Liver (tissue), 9 donors: ENCODE results near the gene MYBPHL. TPM values are rescaled to one million over a fixed set of nuclear protein-coding genes. Genes with fewer than 3 reads are reported as not detected.

ENCODE experiments used
- DNase-seq: peaks from one replicate; pipeline ENCODE4 v3.0.0-alpha.2; 2017; ENCODE audit warnings: low spot score
- H3K27ac ChIP-seq, 2 donors: one replicate each; pipeline ENCODE4 v1.7.0; 2013; ENCODE audit warnings: inconsistent platforms in 2 of 2, low read length in 2 of 2, control low read depth in 1 of 2, low read depth in 1 of 2, mild to moderate bottlenecking in 1 of 2
- H3K27me3 ChIP-seq, 4 donors: one replicate each; pipeline versions ENCODE4 v1.6.1 to v1.7.0; 2013; ENCODE audit warnings: low read length in 3 of 4, inconsistent platforms in 1 of 4, mild to moderate bottlenecking in 1 of 4, moderate library complexity in 1 of 4; ENCODE audit not compliant: control insufficient read depth in 4 of 4, insufficient read depth in 4 of 4
- H3K36me3 ChIP-seq, 4 donors: one replicate each; pipeline versions ENCODE4 v1.6.1 to v1.7.0; 2013; ENCODE audit warnings: low read length in 3 of 4, mild to moderate bottlenecking in 3 of 4, low read depth in 1 of 4, moderate library complexity in 1 of 4; ENCODE audit not compliant: control insufficient read depth in 4 of 4, insufficient read depth in 3 of 4
- H3K4me1 ChIP-seq, 4 donors: one replicate each; pipeline versions ENCODE4 v1.6.1 to v1.7.0; 2013; ENCODE audit warnings: low read length in 3 of 4, mild to moderate bottlenecking in 3 of 4, moderate library complexity in 1 of 4; ENCODE audit not compliant: control insufficient read depth in 4 of 4, insufficient read depth in 4 of 4
- H3K4me3 ChIP-seq, 3 donors: one replicate each; pipeline versions ENCODE4 v1.6.1 to v1.7.0; 2013; ENCODE audit warnings: low read length in 3 of 3, control low read depth in 1 of 3, low read depth in 1 of 3, mild to moderate bottlenecking in 1 of 3
- H3K9ac ChIP-seq, 2 donors: one replicate each; pipeline ENCODE4 v1.7.0; 2013; ENCODE audit warnings: low read length in 2 of 2, mild to moderate bottlenecking in 2 of 2, moderate library complexity in 2 of 2, control low read depth in 1 of 2, low read depth in 1 of 2
- H3K9me3 ChIP-seq, 4 donors: one replicate each; pipeline versions ENCODE4 v1.6.1 to v1.7.0; 2013; ENCODE audit warnings: low read length in 3 of 4; ENCODE audit not compliant: control insufficient read depth in 4 of 4
- ATF3 ChIP-seq: IDR thresholded peaks from 2 replicates; pipeline ENCODE4 v1.6.1; 2016; ENCODE audit warnings: antibody characterized with exemption
- CTCF ChIP-seq: fragments of 150-350 bp; IDR thresholded peaks from 2 replicates; pipeline ENCODE4 v1.5.1; 2017; ENCODE audit warnings: improper control_type of control experiment, low read depth, low read length; ENCODE audit not compliant: missing input control
- EGR1 ChIP-seq, 2 donors: IDR thresholded peaks; 2 replicates each; pipeline ENCODE4 v1.6.1; 2016 to 2018; ENCODE audit warnings: antibody characterized with exemption in 2 of 2, low read depth in 2 of 2
- FOXA1 ChIP-seq: IDR thresholded peaks from 2 replicates; pipeline ENCODE4 v1.6.1; 2016; ENCODE audit warnings: antibody characterized with exemption
- FOXA2 ChIP-seq: IDR thresholded peaks from 2 replicates; pipeline ENCODE4 v1.6.1; 2016; ENCODE audit warnings: antibody characterized with exemption
- HNF4A ChIP-seq, 2 donors: conservative IDR thresholded peaks; 2 replicates each; pipeline ENCODE4 v1.6.1; 2016; ENCODE audit warnings: antibody characterized with exemption in 2 of 2, mild to moderate bottlenecking in 2 of 2
- HNF4G ChIP-seq: IDR thresholded peaks from 2 replicates; pipeline ENCODE4 v1.6.1; 2016; ENCODE audit warnings: antibody characterized with exemption
- JUND ChIP-seq, 2 donors: IDR thresholded peaks; 2 replicates each; pipeline ENCODE4 v1.6.1; 2016; ENCODE audit warnings: antibody characterized with exemption in 2 of 2
- RAD21 ChIP-seq, 2 donors: IDR thresholded peaks; 2 replicates each; pipeline ENCODE4 v1.6.1; 2016; ENCODE audit warnings: antibody characterized with exemption in 2 of 2, mild to moderate bottlenecking in 2 of 2
- REST ChIP-seq: IDR thresholded peaks from 2 replicates; pipeline ENCODE4 v1.6.1; 2016; ENCODE audit warnings: antibody characterized with exemption, mild to moderate bottlenecking
- RXRA ChIP-seq, 2 donors: IDR thresholded peaks; 2 replicates each; pipeline ENCODE4 v1.6.1; 2017 to 2018; ENCODE audit warnings: antibody characterized with exemption in 2 of 2, mild to moderate bottlenecking in 1 of 2
- SP1 ChIP-seq: IDR thresholded peaks from 2 replicates; pipeline ENCODE4 v1.6.1; 2018; ENCODE audit warnings: antibody characterized with exemption, mild to moderate bottlenecking
- TAF1 ChIP-seq: conservative IDR thresholded peaks from 2 replicates; pipeline ENCODE4 v1.6.1; 2016; ENCODE audit warnings: antibody characterized with exemption, mild to moderate bottlenecking
- YY1 ChIP-seq: IDR thresholded peaks from 2 replicates; pipeline ENCODE4 v1.6.1; 2016; ENCODE audit warnings: antibody characterized with exemption, mild to moderate bottlenecking
- WGBS: extraction: QIAGEN DNeasy Blood & Tissue Kit; methylation state at CpG from one replicate; pipeline ENCODE4 v1.1.7; 2013; 5-methylcytosine and 5-hydroxymethylcytosine counted together
- polyA plus RNA-seq, 2 donors: library from polyadenylated mRNA; stranded (reverse) in 1 of 2; unstranded in 1 of 2; fragments of 200-250 nt in 1 of 2; fragments of >200 nt in 1 of 2; fragmentation: Nextera tagmentation in 1 of 2; extraction: Ambion mirVana in 1 of 2; gene quantifications; one replicate each; pipeline versions ENCODE4 v1.2.1 to v1.2.3, GENCODE V29; 2013 to 2015
- total RNA-seq, 2 donors: library from RNA; depleted of rRNA; stranded (reverse); fragments of >200 nt; gene quantifications; one replicate each; pipeline ENCODE4 v1.2.3, GENCODE V29; 2014
- TF ChIP-seq, protein P1 (sequence below): IDR thresholded peaks from 2 replicates; pipeline ENCODE4 v1.6.1; 2016; ENCODE audit warnings: antibody characterized with exemption
- TF ChIP-seq, protein P2 (sequence below): IDR thresholded peaks from 2 replicates; pipeline ENCODE4 v1.6.1; 2016; ENCODE audit warnings: antibody characterized with exemption
- donor health status: healthy.
- donor health status: healthy.
- donor health status: healthy.
- donor health status: healthy.
- donor health status: healthy.

The MYBPHL gene
- total and polyA plus RNA-seq, 4 donors, result not detected

- TF ChIP-seq JUND (IDR thresholded peaks at IDR 0.05) (no peak), FOXA1 (no peak), RXRA (IDR thresholded peaks at IDR 0.05) (no peak), TAF1 (no peak)
- no peak overlapping the region for H3K4me3 ChIP-seq
- no peak overlapping the region for H3K27ac ChIP-seq
- WGBS, result 71% methylated on average over 12 of the region's 12 CpGs
- DNase-seq, result no peak
- no peaks in the 10 kb centered on the region for H3K27me3 ChIP-seq
- no peaks in the 10 kb centered on the region for H3K4me1 ChIP-seq
- H3K9me3 ChIP-seq, result no peaks in the 10 kb centered on the region
- H3K9ac ChIP-seq, result no peak overlapping the region
- no peaks in the 10 kb centered on the region for H3K36me3 ChIP-seq
Measured at GRCh38 chr1:109263234-109263596, 43.6 kb downstream of the MYBPHL start.

DNA sequence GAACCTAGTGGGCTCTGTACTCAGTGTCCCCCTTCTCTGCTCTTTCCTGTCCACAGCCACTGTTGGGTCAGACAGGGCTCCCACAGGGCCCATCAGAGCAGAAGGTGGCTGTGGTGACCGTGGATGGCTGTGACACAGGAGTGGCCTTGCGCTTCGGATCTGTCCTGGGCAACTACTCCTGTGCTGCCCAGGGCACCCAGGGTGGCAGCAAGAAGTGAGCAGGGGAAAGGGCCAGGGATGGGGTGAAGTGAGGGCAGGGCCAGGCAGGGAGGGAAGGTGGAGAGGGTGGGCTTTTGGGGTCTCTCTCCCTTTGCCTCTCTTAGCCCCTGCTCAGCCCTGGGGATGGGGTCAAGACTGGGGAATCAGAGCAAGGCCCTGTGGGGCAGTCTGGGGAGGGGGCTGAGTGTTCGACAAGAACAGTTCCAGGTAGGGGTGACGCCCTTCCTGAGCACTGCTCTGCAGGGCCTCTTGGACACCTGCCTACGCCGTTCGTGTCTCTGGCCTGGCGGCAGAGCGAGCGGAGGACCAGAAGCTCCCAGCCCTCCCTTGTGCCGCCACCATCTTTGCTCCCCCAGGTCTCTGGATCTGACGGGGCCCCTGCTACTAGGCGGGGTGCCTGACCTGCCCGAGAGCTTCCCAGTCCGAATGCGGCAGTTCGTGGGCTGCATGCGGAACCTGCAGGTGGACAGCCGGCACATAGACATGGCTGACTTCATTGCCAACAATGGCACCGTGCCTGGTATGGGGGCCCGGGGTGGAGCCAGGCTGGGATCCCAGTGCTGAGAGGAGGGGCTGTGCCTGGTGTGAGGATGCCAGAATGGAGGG lies 44.4 kb downstream of the MYBPHL start:
- H3K27ac ChIP-seq, result no peak overlapping the region
- TF ChIP-seq RXRA (IDR thresholded peaks at IDR 0.05) (no peak), ATF3 (no peak), RAD21 (IDR thresholded peaks at IDR 0.05) (no peak), YY1 (no peak), REST (no peak)
- no peak overlapping the region for H3K9ac ChIP-seq
- H3K9me3 ChIP-seq, result no peaks in the 10 kb centered on the region
- no peaks in the 10 kb centered on the region for H3K27me3 ChIP-seq
- no peak overlapping the region for H3K4me3 ChIP-seq
- WGBS, result 90% methylated on average over 22 of the region's 22 CpGs
- DNase-seq, result no peak
- H3K36me3 ChIP-seq, result no peaks in the 10 kb centered on the region
- H3K4me1 ChIP-seq, result no peaks in the 10 kb centered on the region

- no peak for DNase-seq
- no peak overlapping the region for H3K27ac ChIP-seq
- H3K4me1 ChIP-seq, result no peaks in the 10 kb centered on the region
- H3K9me3 ChIP-seq, result no peaks in the 10 kb centered on the region
- no peak overlapping the region for H3K9ac ChIP-seq
- no peaks in the 10 kb centered on the region for H3K27me3 ChIP-seq
- no peak overlapping the region for H3K4me3 ChIP-seq
- WGBS, result 90% methylated on average over 6 of the region's 6 CpGs
- no peaks in the 10 kb centered on the region for H3K36me3 ChIP-seq
- TF ChIP-seq JUND (IDR thresholded peaks at IDR 0.05), result no peak
- TF ChIP-seq, protein P1, sequence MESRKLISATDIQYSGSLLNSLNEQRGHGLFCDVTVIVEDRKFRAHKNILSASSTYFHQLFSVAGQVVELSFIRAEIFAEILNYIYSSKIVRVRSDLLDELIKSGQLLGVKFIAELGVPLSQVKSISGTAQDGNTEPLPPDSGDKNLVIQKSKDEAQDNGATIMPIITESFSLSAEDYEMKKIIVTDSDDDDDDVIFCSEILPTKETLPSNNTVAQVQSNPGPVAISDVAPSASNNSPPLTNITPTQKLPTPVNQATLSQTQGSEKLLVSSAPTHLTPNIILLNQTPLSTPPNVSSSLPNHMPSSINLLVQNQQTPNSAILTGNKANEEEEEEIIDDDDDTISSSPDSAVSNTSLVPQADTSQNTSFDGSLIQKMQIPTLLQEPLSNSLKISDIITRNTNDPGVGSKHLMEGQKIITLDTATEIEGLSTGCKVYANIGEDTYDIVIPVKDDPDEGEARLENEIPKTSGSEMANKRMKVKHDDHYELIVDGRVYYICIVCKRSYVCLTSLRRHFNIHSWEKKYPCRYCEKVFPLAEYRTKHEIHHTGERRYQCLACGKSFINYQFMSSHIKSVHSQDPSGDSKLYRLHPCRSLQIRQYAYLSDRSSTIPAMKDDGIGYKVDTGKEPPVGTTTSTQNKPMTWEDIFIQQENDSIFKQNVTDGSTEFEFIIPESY, result no peak
- TF ChIP-seq HNF4A (conservative IDR thresholded peaks at IDR 0.05), result no peak
- no peak for TF ChIP-seq CTCF
- no peak for TF ChIP-seq FOXA2
- no peak for TF ChIP-seq RAD21 (IDR thresholded peaks at IDR 0.05)
- TF ChIP-seq, protein P2, sequence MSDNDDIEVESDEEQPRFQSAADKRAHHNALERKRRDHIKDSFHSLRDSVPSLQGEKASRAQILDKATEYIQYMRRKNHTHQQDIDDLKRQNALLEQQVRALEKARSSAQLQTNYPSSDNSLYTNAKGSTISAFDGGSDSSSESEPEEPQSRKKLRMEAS, result no peak
- no peak for TF ChIP-seq SP1
- TF ChIP-seq EGR1 (IDR thresholded peaks at IDR 0.05; ENCODE audit: low read depth in 2 of 2), result no peak
- TF ChIP-seq RXRA (IDR thresholded peaks at IDR 0.05), result no peak
- no peak for TF ChIP-seq HNF4G
- TF ChIP-seq REST, result no peak
- no peak for TF ChIP-seq YY1
Measured at GRCh38 chr1:109261578-109261977, 45.2 kb downstream of the MYBPHL start.
